Left renal pelvis (tissue), 4 donors: ENCODE results near the gene VAMP2. TPM values are rescaled to one million over a fixed set of nuclear protein-coding genes. Genes with fewer than 3 reads are reported as not detected.

Experiments used
- DNase-seq, 4 donors: peaks; one replicate each; pipeline ENCODE4 v3.0.0-alpha.2; 2013; ENCODE audit warnings: low read depth in 4 of 4, low spot score in 3 of 4
- polyA plus RNA-seq, 4 donors: library from polyadenylated mRNA; unstranded; fragments of 120-200 nt; gene quantifications; one replicate each; pipeline ENCODE4 v1.2.1, GENCODE V29; 2013; ENCODE audit not compliant: insufficient read length in 4 of 4

The VAMP2 gene
- polyA plus RNA-seq = 100 to 1,000 TPM; 108 to 140 (median 118) TPM

GRCh38 chr17:8162233-8162996 lies at the start of gene VAMP2:
Gene VAMP2 (minus strand): TSS chr17:8162948. CDS start chr17:8162879, 69 bp downstream.
- no peak for DNase-seq

DNA sequence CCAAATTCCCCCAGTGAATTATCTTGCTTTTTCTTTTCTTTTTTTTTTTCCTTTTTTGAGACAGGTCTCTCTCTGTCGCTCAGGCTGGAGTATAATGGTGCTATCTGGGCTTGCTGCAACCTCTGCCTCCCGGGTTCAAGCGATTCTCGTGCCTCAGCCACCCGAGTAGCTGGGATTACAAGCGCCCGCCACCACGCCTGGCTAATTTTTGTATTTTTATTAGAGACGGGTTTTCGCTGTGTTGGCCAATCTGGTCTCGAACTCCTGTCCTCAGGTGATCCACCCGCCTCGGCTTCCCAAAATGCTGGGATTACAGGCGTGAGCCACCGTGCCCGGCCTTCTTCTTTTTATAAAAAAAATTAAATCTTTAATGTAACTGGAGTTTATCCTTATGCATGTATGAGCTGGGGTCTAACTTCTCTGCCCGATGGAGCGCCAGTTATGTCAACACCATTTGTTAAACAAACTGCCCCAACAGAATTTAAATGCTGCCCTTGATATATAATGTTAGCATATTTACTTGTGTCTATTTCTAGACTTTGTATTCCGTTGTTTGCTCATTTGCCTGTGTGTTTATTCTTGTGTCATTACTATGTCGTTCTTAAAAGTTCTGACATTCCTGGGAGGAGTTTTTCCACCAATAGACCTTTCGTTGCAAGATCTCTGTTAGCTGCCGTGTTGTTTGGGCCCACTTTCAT lies 48.2 kb upstream of the VAMP2 start:
- DNase-seq = no peak

DNA sequence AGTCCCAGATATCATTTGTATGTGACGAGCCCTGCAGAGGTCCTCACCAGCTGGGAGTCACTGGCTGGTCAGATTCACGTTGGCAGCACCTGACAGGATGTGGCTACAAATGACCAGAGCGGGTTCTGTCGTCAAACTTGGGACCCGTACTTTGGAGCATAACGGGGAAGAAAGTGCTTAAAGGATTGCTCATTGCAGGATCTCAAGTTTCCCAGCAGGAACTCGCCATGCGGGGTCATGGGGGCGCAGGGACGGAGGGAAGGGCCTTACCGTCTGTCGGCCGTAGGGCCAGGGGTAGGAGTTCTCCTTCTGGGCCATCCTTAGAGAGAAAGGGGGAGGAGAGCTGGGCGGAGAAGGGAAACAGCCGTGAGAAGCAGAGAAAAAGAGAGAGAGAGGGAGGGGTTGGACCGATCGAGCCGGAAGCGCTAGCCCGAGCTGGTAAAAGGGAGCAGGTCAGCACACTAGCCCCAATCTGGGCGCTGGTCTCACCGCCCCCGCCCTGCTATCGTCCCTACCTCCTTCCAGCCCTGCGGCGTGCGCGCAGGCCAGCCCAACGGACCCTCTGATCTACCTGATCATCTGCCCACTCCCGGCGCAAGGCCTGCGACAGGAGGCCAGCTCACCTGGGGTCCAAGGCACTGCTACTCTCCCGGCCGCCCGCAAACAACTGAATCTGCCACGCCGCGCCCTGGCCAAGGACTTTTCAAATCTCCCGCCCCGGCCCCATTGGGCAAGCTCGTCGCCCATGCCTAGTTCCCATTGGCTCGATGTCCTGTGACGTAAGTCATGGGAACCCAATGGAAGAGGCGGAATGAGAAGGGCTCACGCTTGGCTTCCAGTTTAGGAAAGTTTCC lies 47.4 kb upstream of the VAMP2 start, which contains the start of gene AURKB:
TSS of gene AURKB (minus strand) at position 669 of the 854 bp plus-strand sequence. CDS start at position 318, 351 bp downstream.
- peak; percentile 90 to 96 (median 94) for DNase-seq

GRCh38 chr17:8206536-8206935 lies 43.8 kb upstream of the VAMP2 start:
- no peak for DNase-seq

GRCh38 chr17:8204761-8205555 lies 42.2 kb upstream of the VAMP2 start:
- DNase-seq = no peak

- peak in 1 of 4 donors; percentile 83 for DNase-seq
Measured at GRCh38 chr17:8192070-8192815, 29.5 kb upstream of the VAMP2 start.

- DNase-seq = no peak
Measured at GRCh38 chr17:8190506-8190905, 27.8 kb upstream of the VAMP2 start.

GRCh38 chr17:8189711-8190477 lies 27.1 kb upstream of the VAMP2 start, which contains the start of gene BORCS6:
Gene BORCS6 (minus strand): TSS chr17:8190180. CDS start chr17:8190140, 40 bp downstream.
- DNase-seq = peak in 3 of 4 donors; percentile 86 to 93 (median 87)

GRCh38 chr17:8189041-8189710 lies 26.4 kb upstream of the VAMP2 start:
- no peak for DNase-seq

- DNase-seq = no peak
Measured at GRCh38 chr17:8188263-8188839, 25.6 kb upstream of the VAMP2 start.

- peak in 3 of 4 donors; percentile 91 to 93 (median 92) for DNase-seq
Measured at GRCh38 chr17:8187517-8188262, 24.9 kb upstream of the VAMP2 start.

- DNase-seq = peak in 3 of 4 donors; percentile 94
Measured at GRCh38 chr17:8186787-8187516, 24.2 kb upstream of the VAMP2 start.

GRCh38 chr17:8186446-8186786 lies 23.7 kb upstream of the VAMP2 start:
- DNase-seq = no peak

- no peak for DNase-seq
Measured at GRCh38 chr17:8185582-8186445, 23.1 kb upstream of the VAMP2 start.

- DNase-seq = no peak
Measured at GRCh38 chr17:8176998-8177731, 14.4 kb upstream of the VAMP2 start.
